ENCODE results near the gene POU4F1.

Gene POU4F1

GRCh38 chr13:78606471-78607408, 3.4 kb upstream of the POU4F1 start:
- Histone ChIP-seq H3K36me3 (ENCODE audit: control insufficient read depth, insufficient read depth, low read length) (no peaks in the 10 kb centered on the region), H3K27ac (ENCODE audit: low read depth, low read length) (no peak overlapping the region), H3K4me3 (ENCODE audit: low read depth, low read length) (peak overlapping the region; percentile 61), H3K9ac (ENCODE audit: low read depth, low read length) (no peak overlapping the region), H3K4me1 (ENCODE audit: control insufficient read depth, insufficient read depth, low read length) (peaks cover 40% of the 10 kb centered on the region), H3K9me3 (ENCODE audit: control insufficient read depth, insufficient read depth, low read length) (no peaks in the 10 kb centered on the region), H3K27me3 (ENCODE audit: control insufficient read depth, insufficient read depth, low read length) (peaks cover 99% of the 10 kb centered on the region)

- H3K27me3 ChIP-seq (ENCODE audit: control insufficient read depth, insufficient read depth, low read length): peaks cover 99% of the 10 kb centered on the region
Observed at GRCh38 chr13:78604782-78605611, 1.6 kb upstream of the POU4F1 start.

GRCh38 chr13:78602561-78603239, 652 bp downstream of the POU4F1 start:
- H3K36me3 ChIP-seq (ENCODE audit: control insufficient read depth, insufficient read depth, low read length): no peaks in the 10 kb centered on the region
- H3K27me3 ChIP-seq (ENCODE audit: control insufficient read depth, insufficient read depth, low read length): peaks cover 99% of the 10 kb centered on the region
- no peak overlapping the region for H3K27ac ChIP-seq (ENCODE audit: low read depth, low read length)
- no peaks in the 10 kb centered on the region for H3K9me3 ChIP-seq (ENCODE audit: control insufficient read depth, insufficient read depth, low read length)
- H3K4me3 ChIP-seq (ENCODE audit: low read depth, low read length): peak overlapping the region; percentile 60
- no peak overlapping the region for H3K9ac ChIP-seq (ENCODE audit: low read depth, low read length)
- H3K4me1 ChIP-seq (ENCODE audit: control insufficient read depth, insufficient read depth, low read length): peaks cover 32% of the 10 kb centered on the region

More at GRCh38 chr13:78604782-78605611, 1.6 kb upstream of the POU4F1 start:
- no peaks in the 10 kb centered on the region for H3K36me3 ChIP-seq (ENCODE audit: control insufficient read depth, insufficient read depth, low read length)
- no peaks in the 10 kb centered on the region for H3K9me3 ChIP-seq (ENCODE audit: control insufficient read depth, insufficient read depth, low read length)
- peaks cover 41% of the 10 kb centered on the region for H3K4me1 ChIP-seq (ENCODE audit: control insufficient read depth, insufficient read depth, low read length)
- no peak overlapping the region for H3K9ac ChIP-seq (ENCODE audit: low read depth, low read length)
- no peak overlapping the region for H3K27ac ChIP-seq (ENCODE audit: low read depth, low read length)
- H3K4me3 ChIP-seq (ENCODE audit: low read depth, low read length): peak overlapping the region; percentile 44; the same call in 1 of the 2 replicates

- Histone ChIP-seq H3K9ac (ENCODE audit: low read depth, low read length) (no peak overlapping the region), H3K4me1 (ENCODE audit: control insufficient read depth, insufficient read depth, low read length) (peaks cover 34% of the 10 kb centered on the region), H3K4me3 (ENCODE audit: low read depth, low read length) (peak overlapping the region; percentile 60), H3K36me3 (ENCODE audit: control insufficient read depth, insufficient read depth, low read length) (no peaks in the 10 kb centered on the region), H3K27ac (ENCODE audit: low read depth, low read length) (no peak overlapping the region), H3K27me3 (ENCODE audit: control insufficient read depth, insufficient read depth, low read length) (peaks cover 99% of the 10 kb centered on the region), H3K9me3 (ENCODE audit: control insufficient read depth, insufficient read depth, low read length) (no peaks in the 10 kb centered on the region)
Observed at GRCh38 chr13:78601874-78602560, 1.3 kb downstream of the POU4F1 start.

- no peaks in the 10 kb centered on the region for H3K9me3 ChIP-seq (ENCODE audit: control insufficient read depth, insufficient read depth, low read length)
- no peak overlapping the region for H3K9ac ChIP-seq (ENCODE audit: low read depth, low read length)
- peaks cover 31% of the 10 kb centered on the region for H3K4me1 ChIP-seq (ENCODE audit: control insufficient read depth, insufficient read depth, low read length)
- no peaks in the 10 kb centered on the region for H3K36me3 ChIP-seq (ENCODE audit: control insufficient read depth, insufficient read depth, low read length)
- peaks cover 99% of the 10 kb centered on the region for H3K27me3 ChIP-seq (ENCODE audit: control insufficient read depth, insufficient read depth, low read length)
- peak overlapping the region; percentile 54 for H3K4me3 ChIP-seq (ENCODE audit: low read depth, low read length)
- H3K27ac ChIP-seq (ENCODE audit: low read depth, low read length): no peak overlapping the region
Observed at GRCh38 chr13:78601124-78601873, 2.1 kb downstream of the POU4F1 start.

GRCh38 chr13:78600280-78600883, 3.0 kb downstream of the POU4F1 start:
- no peak overlapping the region for H3K27ac ChIP-seq (ENCODE audit: low read depth, low read length)
- H3K36me3 ChIP-seq (ENCODE audit: control insufficient read depth, insufficient read depth, low read length): no peaks in the 10 kb centered on the region
- H3K9me3 ChIP-seq (ENCODE audit: control insufficient read depth, insufficient read depth, low read length): no peaks in the 10 kb centered on the region
- H3K4me3 ChIP-seq (ENCODE audit: low read depth, low read length): no peak overlapping the region
- no peak overlapping the region for H3K9ac ChIP-seq (ENCODE audit: low read depth, low read length)
- peaks cover 99% of the 10 kb centered on the region for H3K27me3 ChIP-seq (ENCODE audit: control insufficient read depth, insufficient read depth, low read length)
- peaks cover 25% of the 10 kb centered on the region for H3K4me1 ChIP-seq (ENCODE audit: control insufficient read depth, insufficient read depth, low read length)

GRCh38 chr13:78599645-78600279, 3.6 kb downstream of the POU4F1 start:
- Histone ChIP-seq H3K9ac (ENCODE audit: low read depth, low read length) (no peak overlapping the region), H3K27me3 (ENCODE audit: control insufficient read depth, insufficient read depth, low read length) (peaks cover 99% of the 10 kb centered on the region), H3K36me3 (ENCODE audit: control insufficient read depth, insufficient read depth, low read length) (no peaks in the 10 kb centered on the region), H3K9me3 (ENCODE audit: control insufficient read depth, insufficient read depth, low read length) (no peaks in the 10 kb centered on the region), H3K4me3 (ENCODE audit: low read depth, low read length) (no peak overlapping the region), H3K4me1 (ENCODE audit: control insufficient read depth, insufficient read depth, low read length) (peaks cover 26% of the 10 kb centered on the region), H3K27ac (ENCODE audit: low read depth, low read length) (no peak overlapping the region)

GRCh38 chr13:78598966-78599644, 4.2 kb downstream of the POU4F1 start:
- Histone ChIP-seq H3K27me3 (ENCODE audit: control insufficient read depth, insufficient read depth, low read length) (peaks cover 99% of the 10 kb centered on the region), H3K9ac (ENCODE audit: low read depth, low read length) (no peak overlapping the region), H3K4me3 (ENCODE audit: low read depth, low read length) (no peak overlapping the region), H3K9me3 (ENCODE audit: control insufficient read depth, insufficient read depth, low read length) (no peaks in the 10 kb centered on the region), H3K36me3 (ENCODE audit: control insufficient read depth, insufficient read depth, low read length) (no peaks in the 10 kb centered on the region), H3K4me1 (ENCODE audit: control insufficient read depth, insufficient read depth, low read length) (peaks cover 33% of the 10 kb centered on the region), H3K27ac (ENCODE audit: low read depth, low read length) (no peak overlapping the region)

Data from HUES48 (cell line).